ENCODE data around the gene DUSP10. TPM values are rescaled to one million over a fixed set of nuclear protein-coding genes. Genes with fewer than 3 reads are reported as not detected.
A peak's percentile ranks its signal among the peaks of the same experiment; 100 is the strongest.

The DUSP10 gene
- total and polyA plus RNA-seq, 2 donors (not counting 1 experiment from before 2014, with no cell fraction given), result 19.4 to 71.7 TPM

- Histone ChIP-seq H3K79me2 (ENCODE audit: control insufficient read depth, insufficient read depth, low read length) (peaks cover 57% of the 10 kb centered on the region), H3K27ac (ENCODE audit: insufficient read depth, low read length) (no peak overlapping the region)
- no peak for TF ChIP-seq CTCF (conservative IDR thresholded peaks at IDR 0.05 in 1 of 2, IDR thresholded peaks at IDR 0.05 in 1 of 2; ENCODE audit: low read depth in 1 of 2, low read length in 2 of 2)
- no peak for TF ChIP-seq EZH2 (IDR thresholded peaks at IDR 0.05; ENCODE audit: low read length, missing control alignments)
Observed at GRCh38 chr1:221714227-221715152, 27.4 kb downstream of the DUSP10 start.

GRCh38 chr1:221712776-221713431 lies 29.0 kb downstream of the DUSP10 start:
- no peak for TF ChIP-seq CTCF (conservative IDR thresholded peaks at IDR 0.05 in 1 of 2, IDR thresholded peaks at IDR 0.05 in 1 of 2; ENCODE audit: low read depth in 1 of 2, low read length in 2 of 2)
- no peak for TF ChIP-seq EZH2 (IDR thresholded peaks at IDR 0.05; ENCODE audit: low read length, missing control alignments)
- Histone ChIP-seq H4K20me1 (ENCODE audit: control insufficient read depth, extremely low read depth, insufficient read depth, low read length) (no peaks in the 10 kb centered on the region), H3K79me2 (ENCODE audit: control insufficient read depth, insufficient read depth, low read length) (peaks cover 57% of the 10 kb centered on the region), H3K4me3 (replicated peaks in 1 of 4; ENCODE audit: control extremely low read depth in 1 of 4, insufficient read depth in 1 of 4, low read depth in 3 of 4, low read length in 4 of 4) (no peak overlapping the region), H3K9ac (ENCODE audit: insufficient read depth, low read length) (no peak overlapping the region), H3K36me3 (ENCODE audit: control insufficient read depth, insufficient read depth, low read length) (no peaks in the 10 kb centered on the region), H2AFZ (ENCODE audit: low read length) (no peak overlapping the region), H3K27me3 (ENCODE audit: control insufficient read depth, insufficient read depth, low read length) (no peaks in the 10 kb centered on the region), H3K9me3 (ENCODE audit: control insufficient read depth, insufficient read depth, low read depth, low read length) (no peaks in the 10 kb centered on the region), H3K4me1 (ENCODE audit: control insufficient read depth, extremely low read depth, insufficient read depth, low read length) (peaks cover 22% of the 10 kb centered on the region), H3K27ac (ENCODE audit: insufficient read depth, low read length) (no peak overlapping the region), H3K4me2 (ENCODE audit: extremely low read depth, insufficient read depth, low read length) (no peak overlapping the region)
- DNase-seq (ENCODE audit: low read depth in 2 of 2), result no peak

More at GRCh38 chr1:221714227-221715152, 27.4 kb downstream of the DUSP10 start:
- Histone ChIP-seq H2AFZ (ENCODE audit: low read length) (no peak overlapping the region), H3K27me3 (ENCODE audit: control insufficient read depth, insufficient read depth, low read length) (no peaks in the 10 kb centered on the region), H3K9me3 (ENCODE audit: control insufficient read depth, insufficient read depth, low read depth, low read length) (no peaks in the 10 kb centered on the region), H3K4me1 (ENCODE audit: control insufficient read depth, extremely low read depth, insufficient read depth, low read length) (peaks cover 29% of the 10 kb centered on the region), H3K36me3 (ENCODE audit: control insufficient read depth, insufficient read depth, low read length) (no peaks in the 10 kb centered on the region), H3K9ac (ENCODE audit: insufficient read depth, low read length) (no peak overlapping the region), H3K4me3 (replicated peaks in 1 of 4; ENCODE audit: control extremely low read depth in 1 of 4, insufficient read depth in 1 of 4, low read depth in 3 of 4, low read length in 4 of 4) (no peak overlapping the region), H4K20me1 (ENCODE audit: control insufficient read depth, extremely low read depth, insufficient read depth, low read length) (no peaks in the 10 kb centered on the region), H3K4me2 (ENCODE audit: extremely low read depth, insufficient read depth, low read length) (no peak overlapping the region)
- no peak for DNase-seq (ENCODE audit: low read depth in 2 of 2)

- Histone ChIP-seq H3K4me1 (ENCODE audit: control insufficient read depth, extremely low read depth, insufficient read depth, low read length) (peaks cover 19% of the 10 kb centered on the region), H3K4me2 (ENCODE audit: extremely low read depth, insufficient read depth, low read length) (no peak overlapping the region), H3K27me3 (ENCODE audit: control insufficient read depth, insufficient read depth, low read length) (no peaks in the 10 kb centered on the region), H3K4me3 (replicated peaks in 1 of 4; ENCODE audit: control extremely low read depth in 1 of 4, insufficient read depth in 1 of 4, low read depth in 3 of 4, low read length in 4 of 4) (no peak overlapping the region), H3K79me2 (ENCODE audit: control insufficient read depth, insufficient read depth, low read length) (peaks cover 54% of the 10 kb centered on the region), H2AFZ (ENCODE audit: low read length) (no peak overlapping the region), H3K9ac (ENCODE audit: insufficient read depth, low read length) (no peak overlapping the region), H3K9me3 (ENCODE audit: control insufficient read depth, insufficient read depth, low read depth, low read length) (no peaks in the 10 kb centered on the region), H3K36me3 (ENCODE audit: control insufficient read depth, insufficient read depth, low read length) (no peaks in the 10 kb centered on the region), H3K27ac (ENCODE audit: insufficient read depth, low read length) (peak overlapping the region; percentile 35), H4K20me1 (ENCODE audit: control insufficient read depth, extremely low read depth, insufficient read depth, low read length) (no peaks in the 10 kb centered on the region)
- peak; percentile 87 to 97 for DNase-seq (ENCODE audit: low read depth in 2 of 2)
- TF ChIP-seq EZH2 (IDR thresholded peaks at IDR 0.05; ENCODE audit: low read length, missing control alignments), result no peak
- TF ChIP-seq CTCF (conservative IDR thresholded peaks at IDR 0.05 in 1 of 2, IDR thresholded peaks at IDR 0.05 in 1 of 2; ENCODE audit: low read depth in 1 of 2, low read length in 2 of 2), result no peak
Observed at GRCh38 chr1:221712198-221712684, 29.6 kb downstream of the DUSP10 start.
